HG03139 (cell line): Measurements from ENCODE around the gene HAAO.

ENCODE experiments used
- ATAC-seq: cut with Tn5 transposase; IDR thresholded peaks from one replicate; pipeline ENCODE4 v1.9.1; 2021; ENCODE audit not compliant: unreplicated experiment

Gene HAAO

DNA sequence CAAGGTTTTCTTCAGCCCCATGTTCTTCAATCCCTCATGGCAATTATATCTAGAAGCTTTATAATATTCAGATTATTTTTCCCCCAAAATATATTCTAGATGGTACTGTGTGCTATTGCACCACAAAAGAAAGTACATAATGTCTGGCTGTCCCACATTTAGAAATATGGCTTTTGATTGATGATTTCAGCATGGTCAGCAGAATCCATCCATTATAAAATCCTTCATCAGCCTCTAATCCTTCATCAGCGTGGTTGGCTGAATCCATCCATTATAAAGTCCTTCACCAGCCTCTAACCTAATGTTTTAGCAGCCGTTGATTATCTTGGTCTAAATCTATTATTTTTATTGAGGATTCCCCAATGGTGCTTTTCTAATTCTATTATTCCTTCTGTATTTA, 23.3 kb upstream of the HAAO start:
- no peak for ATAC-seq

DNA sequence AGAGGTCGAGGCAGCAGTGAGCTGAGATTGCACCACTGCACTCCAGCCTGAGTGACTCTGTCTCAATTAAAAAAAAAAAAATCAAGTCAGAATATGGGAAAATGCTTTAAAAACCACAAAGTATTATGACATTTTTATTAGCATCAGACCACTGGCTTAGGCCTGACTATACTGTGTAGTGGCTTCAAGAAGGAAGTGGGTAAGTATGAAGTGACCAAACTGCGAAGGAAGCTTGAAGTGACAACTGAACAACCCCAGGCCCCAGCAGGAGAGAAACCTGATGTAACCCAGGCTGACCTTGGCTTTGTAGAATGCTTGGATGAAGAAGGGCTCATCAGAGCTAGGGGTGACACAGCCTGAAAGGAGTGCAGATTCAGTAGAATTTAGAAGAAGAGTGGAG, 21.4 kb upstream of the HAAO start:
- no peak for ATAC-seq

DNA sequence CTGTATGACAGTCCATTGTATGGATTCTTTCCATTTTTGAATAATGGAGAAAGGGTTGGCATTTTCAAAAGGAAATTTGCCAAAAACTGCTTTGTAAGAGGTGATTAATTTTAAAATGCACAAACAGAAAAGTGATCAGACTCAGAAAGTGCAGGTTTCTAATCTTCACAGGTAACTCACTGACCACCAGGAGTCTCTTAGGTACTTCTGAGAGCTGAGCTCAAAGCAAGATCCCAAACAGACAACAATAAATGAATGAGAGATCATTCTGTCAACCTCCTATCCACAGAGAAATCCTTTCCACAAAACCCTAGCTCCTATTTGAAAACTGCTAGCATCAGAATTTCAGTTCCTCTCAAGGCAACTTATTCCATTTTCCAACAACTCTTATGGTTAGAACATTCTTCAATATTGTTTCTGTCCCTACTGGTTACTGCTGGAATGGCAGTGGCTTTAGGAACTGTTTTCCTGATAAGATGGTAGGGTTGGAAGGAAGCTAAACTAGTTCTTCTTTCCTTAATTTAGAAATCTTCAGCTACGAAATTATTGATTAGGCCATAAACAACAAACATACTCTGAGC, 20.6 kb upstream of the HAAO start:
- no peak for ATAC-seq

DNA sequence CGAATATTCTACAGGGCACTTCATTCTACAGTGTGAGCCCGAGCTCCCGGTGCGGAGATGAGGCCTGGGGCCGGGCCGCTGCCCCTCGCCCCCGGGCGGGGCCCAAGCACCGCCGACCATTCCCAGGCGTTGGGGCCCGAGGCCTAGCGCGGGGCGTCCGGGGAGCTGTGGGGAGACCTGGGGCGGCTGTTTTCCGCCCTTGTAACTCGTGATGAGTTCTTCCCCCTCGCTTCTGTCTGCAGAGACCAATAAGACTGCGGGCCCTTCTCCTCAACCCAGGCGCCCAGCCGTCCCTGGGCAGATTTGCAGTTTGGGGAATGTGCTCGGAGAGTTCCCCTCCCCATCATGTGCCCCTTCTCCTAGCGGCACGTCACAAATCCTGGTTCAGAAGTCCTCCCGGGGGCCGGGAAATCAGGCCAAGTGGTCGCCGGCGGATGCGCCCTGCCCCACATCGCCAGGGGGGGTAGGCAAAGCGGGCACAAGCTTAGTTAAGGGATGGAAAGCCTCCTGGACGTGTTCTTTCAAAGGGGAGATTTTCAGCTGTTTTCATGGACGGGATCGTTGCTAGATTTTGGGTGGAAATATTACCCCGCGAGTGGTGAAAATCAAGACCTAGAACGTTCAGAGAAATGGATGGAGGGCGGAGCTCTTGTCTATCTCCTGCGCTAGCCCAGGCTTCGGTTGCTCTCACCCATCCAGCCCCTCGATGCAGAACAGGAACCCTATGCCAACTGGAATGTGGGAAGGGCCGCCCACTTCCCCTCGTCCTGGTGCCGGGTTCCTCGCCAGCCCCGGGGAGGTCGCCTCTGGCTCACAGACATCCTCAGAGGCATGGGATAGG, 18.8 kb upstream of the HAAO start:
- no peak for ATAC-seq

DNA sequence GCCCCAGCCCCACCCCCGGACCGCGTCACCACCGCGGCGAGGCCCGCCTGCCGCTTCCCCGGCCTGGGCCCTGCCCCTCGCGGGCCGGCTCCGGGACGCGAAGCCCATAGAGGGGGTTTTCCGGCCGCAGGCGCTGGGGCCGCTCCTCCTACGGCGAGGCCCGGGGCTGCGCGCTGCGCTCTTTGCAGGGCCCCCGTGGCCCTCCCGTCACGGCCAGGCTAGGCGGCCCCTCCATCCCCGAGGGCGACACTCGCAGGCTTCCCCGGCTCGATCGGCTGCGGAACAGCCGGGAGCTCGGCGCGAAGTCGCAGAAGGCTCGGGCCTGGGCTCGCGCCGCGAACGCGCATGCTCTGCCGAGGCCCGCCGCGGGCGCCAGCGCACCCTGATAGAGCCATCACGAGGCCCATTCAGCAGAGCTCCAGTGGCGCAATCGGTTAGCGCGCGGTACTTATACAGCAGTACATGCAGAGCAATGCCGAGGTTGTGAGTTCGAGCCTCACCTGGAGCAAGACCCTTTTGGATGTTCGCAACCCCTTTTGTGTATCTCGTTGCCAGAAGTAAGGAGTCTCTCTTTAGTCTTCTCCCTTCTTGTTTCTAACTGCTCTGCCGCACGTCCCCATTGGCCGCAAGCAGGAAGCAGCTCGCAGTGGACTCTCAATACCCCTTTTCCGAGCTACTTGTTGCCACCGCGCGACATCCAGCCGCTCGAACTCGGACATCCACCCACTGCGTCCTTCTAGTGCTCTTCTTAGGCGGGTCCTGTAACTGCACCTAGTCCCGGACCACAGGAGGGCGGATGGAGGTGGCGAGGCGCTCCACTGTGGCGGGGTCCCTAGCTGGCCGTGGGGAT, 18.0 kb upstream of the HAAO start:
- peak; percentile 70 for ATAC-seq

DNA sequence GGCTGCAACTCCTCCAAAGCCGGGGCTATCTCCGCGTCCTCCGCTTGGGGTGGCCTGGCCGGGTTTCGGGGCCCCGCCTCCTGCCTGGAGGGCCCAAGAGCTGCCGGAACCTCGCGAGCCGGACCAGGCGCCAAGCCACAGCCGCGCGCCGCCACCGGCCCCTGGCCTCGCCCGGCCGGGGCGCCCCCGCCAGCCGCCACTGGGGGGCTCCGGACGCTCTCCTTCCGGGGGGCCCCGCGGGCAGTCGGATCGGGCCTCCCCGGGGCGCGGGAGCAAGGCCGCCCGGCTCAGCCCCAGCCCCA, 17.4 kb upstream of the HAAO start:
- peak; percentile 51 for ATAC-seq

DNA sequence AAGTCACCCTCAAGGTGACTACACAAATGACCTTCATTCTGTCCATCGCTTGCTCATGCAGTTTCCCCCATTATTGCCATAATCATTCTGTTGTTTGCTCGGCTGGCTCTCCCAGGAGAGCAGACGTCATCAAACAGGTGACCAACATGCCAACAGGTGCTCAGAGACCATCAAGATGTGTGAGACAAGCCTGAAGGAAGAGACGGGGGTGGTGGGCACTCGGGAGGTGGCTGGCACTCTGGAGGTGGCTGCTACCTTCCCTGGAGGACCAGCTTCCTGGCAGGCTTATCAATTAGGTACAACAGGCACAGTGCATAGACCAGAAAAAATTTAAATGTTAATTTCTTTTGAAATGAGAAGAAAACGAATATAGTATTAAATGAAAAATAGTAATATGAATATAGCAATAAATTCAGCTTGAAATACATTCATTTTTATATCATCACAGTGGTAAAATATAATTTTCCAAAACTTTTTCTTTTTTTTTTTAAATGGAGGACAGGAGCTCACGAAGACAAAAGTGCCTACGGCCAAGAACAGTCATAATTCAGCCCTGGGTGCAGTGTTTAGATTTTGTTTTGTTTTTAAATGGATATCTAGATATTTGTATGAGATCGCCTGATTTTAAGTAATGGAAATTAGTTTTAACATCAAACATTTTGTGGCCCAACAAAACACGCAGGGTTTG, 16.9 kb upstream of the HAAO start:
- no peak for ATAC-seq

DNA sequence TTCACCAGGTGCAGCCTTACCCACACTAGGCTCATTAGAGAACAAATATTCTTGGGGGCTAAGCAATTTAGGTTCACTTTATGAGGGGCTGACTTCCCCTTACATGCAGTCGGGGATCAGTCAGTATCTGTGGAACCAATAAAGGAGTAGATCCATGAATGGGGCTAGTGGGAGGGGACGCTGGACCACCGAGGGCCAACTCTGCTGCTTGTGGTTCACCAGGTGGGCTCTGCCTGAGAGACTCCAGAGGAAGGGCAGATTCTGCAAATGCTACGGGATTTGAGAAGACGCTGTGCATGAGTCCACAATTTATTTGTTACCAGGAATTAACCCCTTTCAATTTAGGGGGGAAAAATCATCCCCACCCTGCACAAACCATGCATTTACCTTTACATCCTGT, 15.9 kb upstream of the HAAO start:
- no peak for ATAC-seq

DNA sequence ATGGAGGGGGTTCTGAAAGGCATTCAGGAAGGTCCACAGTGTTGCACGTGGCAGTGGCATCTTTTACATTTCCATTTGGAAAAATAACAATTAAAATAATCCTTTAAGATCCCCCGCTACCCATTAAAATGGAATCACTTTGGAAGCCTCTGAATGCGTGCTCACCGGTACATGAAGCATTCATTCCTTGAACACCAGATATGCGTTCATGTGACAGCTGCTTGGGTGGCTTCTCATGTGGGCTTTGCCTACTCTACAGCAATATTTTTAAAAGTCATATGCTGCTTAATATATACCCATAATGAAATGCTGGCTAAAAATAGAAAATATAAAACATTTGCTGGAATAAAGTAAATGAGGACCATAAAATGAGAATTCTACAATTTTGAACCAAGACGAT, 14.4 kb upstream of the HAAO start:
- no peak for ATAC-seq

DNA sequence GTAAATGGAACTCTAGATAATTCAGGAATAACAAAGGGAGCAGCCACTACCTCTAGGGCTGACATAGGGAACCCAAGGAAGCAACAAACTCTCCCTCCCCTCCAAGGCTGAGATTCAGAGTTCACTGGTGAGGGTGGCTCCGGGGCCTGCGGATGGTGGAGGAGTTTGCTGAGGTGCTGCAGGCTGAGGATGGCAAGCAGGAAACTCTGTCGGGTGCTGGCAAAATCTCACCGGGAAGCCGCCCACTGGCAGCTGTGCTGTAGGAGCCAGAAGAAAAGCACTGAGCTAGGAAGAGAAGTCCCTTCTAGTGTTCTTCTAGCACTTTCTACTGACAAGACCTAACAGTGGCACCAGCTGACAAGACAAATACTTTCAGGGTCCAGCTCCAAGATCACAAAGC, 12.5 kb upstream of the HAAO start:
- no peak for ATAC-seq

DNA sequence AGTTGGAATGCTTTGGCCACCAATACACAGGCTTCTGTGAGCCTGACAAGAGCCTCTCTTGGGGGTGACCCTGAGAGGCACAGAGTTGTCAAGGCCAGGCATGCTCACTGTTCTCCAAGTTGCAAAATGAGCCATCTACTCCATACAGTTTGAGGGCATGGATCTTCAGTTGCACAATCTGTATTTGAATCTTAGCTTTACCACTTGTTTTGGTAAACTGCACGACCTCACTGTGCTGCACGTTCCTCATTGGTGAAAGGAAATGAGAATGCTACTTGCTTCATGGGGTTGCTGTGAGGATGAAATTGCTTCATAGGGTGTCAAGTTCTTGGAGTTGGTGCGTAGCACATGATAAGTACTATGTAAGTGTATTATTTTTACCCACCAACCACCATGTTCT, 12.0 kb upstream of the HAAO start:
- ATAC-seq, result no peak

DNA sequence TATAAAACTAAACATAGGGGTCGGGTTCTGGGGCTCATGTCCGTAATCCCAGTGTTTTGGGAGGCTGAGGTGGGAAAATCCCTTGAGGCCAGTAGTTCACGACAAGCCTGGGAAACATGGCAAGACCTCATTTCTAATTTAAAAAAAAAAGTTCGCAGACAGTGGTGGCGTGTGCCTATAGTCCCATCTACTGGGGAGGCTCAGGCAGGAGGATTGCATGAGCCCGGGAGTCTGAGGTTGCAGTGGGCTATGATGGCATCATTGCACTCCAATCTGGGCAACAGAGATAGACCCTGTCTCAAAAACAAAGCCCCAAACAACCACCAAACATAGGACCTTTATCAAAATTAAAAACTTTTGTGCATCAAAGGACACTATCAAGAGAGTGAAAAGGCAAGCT, 9.8 kb upstream of the HAAO start:
- ATAC-seq, result no peak

DNA sequence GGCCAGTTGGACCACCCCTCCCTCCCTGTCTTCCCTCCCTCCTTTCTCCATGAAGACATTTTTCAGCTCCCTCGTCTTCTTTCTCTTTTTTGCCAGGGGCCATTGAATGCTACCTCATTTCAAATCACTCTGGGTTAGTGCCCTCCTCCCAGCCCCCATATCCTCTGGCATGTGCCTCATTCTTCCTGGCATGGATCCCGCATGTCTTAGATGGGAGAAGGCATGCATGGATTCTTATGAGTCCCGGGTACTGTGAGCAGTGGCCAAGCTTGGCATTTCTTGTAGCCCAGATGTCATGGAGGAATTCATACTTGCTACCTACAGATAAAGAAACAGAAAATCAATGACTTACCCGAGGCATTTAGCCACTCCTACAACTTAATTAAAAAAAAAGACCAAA, 9.0 kb upstream of the HAAO start:
- ATAC-seq, result no peak

DNA sequence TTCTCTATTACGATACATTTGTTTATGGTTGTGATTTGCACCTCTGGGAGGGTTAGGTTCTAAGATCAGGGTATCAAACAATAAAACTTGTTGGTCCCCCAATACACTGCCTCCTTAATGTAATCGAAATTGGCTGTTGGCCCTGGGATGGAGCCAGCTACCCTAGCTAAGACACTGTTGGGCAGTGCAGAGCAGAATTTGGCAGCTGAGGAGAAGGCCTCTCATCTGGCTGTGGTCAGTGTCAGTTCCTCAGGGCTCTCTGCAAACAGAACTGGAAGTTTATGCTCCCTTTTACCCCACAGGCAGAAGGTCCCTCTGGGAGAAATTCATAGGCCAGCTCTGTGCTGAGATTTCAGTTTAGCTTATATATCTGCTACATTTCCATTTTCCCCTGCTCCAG, 8.6 kb upstream of the HAAO start:
- no peak for ATAC-seq

DNA sequence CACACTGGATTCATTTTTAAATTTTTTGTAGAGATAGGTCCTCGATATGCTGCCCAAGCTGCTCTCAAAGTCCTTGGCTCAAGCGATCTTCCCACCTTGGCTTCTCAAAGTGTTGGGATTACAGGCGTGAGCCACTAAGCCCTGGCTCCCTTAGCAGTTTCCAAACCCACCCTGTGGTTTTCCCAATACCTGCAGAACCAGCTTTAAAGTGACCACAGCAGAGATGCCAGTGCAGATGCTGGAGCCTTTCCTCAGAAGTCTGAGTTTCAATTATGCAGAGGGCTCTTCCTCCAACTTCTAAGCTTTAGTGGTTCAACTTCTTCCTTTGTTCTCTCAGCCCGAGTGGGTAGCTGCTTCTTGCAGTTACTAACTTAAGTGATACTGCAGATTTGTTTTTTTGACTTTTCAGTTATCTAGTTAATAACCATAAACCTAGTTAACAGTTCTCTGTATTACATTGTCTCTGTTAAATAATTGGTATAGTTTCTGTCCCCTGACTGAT, 8.1 kb upstream of the HAAO start:
- no peak for ATAC-seq

DNA sequence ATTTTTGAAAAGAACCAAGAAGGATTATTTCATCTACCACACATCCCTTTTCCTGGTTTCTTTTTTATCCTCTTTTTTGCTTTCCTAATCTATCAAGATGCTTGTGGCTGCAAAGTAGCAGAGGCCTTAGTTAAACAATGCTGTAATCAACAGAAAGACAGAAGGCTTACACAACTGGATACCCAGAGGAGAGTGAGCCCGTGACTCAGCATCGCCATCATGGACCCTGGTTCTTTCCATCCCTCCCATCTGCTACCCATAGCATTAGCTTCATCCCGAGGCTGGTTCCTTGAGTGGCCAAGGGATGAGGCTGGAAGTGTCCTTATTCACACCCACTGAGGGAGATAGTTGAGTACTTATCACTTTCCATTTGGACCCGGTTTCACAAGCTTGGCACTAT, 7.5 kb upstream of the HAAO start:
- no peak for ATAC-seq

DNA sequence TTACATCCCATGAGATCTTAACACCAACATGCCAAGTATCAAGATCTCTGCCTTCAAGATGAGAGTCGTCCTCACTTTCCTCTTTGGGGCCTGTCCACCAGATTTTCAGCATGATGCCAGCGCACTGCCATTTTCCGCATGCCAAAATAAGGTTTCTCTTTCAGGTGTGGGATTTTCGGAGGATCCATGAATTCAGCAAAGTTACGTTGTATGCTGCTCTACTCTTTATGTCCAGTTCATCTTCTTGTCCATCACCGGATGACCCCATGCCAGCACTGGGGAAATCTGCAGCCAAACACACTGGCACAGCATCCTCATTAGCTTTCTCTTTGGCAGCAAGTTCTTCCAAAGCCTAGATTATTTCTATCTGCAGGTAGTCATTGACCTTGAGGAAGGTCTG, 4.9 kb upstream of the HAAO start:
- ATAC-seq, result no peak

DNA sequence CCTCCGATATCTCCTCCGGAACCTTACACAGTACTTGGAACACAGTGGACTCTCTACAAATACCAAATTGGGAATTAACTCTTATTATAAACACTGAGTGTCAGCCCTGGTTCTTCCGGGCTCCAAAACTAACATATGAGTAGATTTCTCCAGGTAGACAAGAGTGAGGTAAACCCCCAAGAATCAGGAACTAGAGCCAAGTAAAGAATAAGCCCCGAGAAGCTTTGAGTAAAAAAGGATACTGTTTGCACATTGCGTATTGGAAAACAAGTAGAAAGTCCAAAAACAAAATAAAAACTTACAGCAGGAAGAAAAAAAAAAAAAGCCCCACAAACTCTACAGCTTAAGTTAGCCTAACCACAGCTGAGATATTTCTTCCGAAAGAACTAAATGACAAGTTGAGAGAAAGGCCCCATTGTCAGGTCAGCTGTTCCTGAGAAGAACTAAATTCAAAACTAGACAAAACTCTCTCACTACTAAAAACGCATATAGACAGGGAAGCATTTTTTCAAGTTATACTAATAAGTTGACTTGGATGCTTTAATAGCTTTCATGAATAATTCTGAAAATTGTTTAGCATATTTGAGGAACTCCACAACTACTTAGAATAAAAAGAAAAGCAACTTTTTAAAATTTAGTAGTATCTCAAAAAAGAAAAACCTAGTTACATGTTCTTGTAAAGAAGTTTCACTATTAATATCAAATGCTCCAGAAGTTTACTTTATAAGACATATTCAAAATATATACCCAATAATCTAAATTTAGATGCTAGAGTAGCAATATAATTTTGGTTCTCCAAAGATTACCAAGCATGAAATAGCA, 4.3 kb upstream of the HAAO start:
- no peak for ATAC-seq

DNA sequence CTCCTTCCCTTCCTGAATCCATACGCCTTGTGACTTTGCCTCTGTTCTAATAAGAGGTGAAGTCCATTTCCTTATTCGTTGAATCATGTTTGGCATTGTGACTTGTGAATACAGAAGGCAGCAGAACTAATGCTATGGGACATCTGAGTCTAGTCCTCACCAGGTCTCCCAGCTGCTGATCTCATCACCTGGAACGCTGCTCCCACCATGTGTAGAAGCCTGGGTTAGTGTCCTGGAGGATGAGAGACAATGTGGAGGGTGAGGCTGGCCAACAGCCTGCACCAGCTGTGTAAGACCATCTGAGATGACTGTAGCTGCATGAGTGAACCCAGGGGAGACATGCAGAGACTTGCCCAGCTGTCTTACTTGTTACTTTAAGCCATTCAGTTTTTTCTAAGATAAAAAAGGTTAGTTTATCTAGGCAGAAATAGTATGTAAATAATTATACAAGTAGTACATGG, 3.5 kb upstream of the HAAO start:
- no peak for ATAC-seq

DNA sequence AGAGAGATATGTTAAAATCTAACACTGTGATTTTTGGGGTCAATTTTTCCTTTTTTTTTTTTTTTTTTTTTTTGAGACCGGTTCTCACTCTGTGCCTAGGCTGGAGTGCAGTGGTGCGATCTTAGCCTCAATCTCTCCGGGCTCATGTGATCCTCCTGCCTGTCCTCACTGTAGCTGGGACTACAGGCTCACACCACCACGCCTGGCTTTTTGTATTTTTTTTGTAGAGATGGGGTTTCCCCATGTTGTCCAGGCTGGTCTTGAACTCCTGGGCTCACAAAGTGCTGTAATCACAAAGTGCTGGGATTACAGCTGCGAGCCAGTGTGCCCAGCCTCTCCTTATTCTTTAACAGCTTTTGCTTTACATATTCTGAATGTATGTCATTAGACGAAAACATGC, 2.9 kb upstream of the HAAO start:
- no peak for ATAC-seq
